ENCODE results near the gene ZMIZ1.

The ZMIZ1 gene

GRCh38 chr10:79208251-79208983, 139.7 kb downstream of the ZMIZ1 start:
- no peak for DNase-seq (ENCODE audit: low spot score)

- DNase-seq (ENCODE audit: low spot score), result no peak
These were observed 140.6 kb downstream of the ZMIZ1 start for GRCh38 chr10:79209340-79209739.

GRCh38 chr10:79209831-79210230, 141.1 kb downstream of the ZMIZ1 start:
- DNase-seq (ENCODE audit: low spot score), result no peak

GRCh38 chr10:79210672-79211071, 141.9 kb downstream of the ZMIZ1 start:
- no peak for DNase-seq (ENCODE audit: low spot score)

- DNase-seq (ENCODE audit: low spot score), result no peak
These were observed 142.8 kb downstream of the ZMIZ1 start for GRCh38 chr10:79211616-79212015.

- DNase-seq (ENCODE audit: low spot score), result no peak
These were observed 146.8 kb downstream of the ZMIZ1 start for GRCh38 chr10:79215531-79215930.

- no peak for DNase-seq (ENCODE audit: low spot score)
These were observed 150.7 kb downstream of the ZMIZ1 start for GRCh38 chr10:79219322-79219957.

- DNase-seq (ENCODE audit: low spot score), result no peak
These were observed 151.5 kb downstream of the ZMIZ1 start for GRCh38 chr10:79220307-79220706.

- no peak for DNase-seq (ENCODE audit: low spot score)
These were observed 152.6 kb downstream of the ZMIZ1 start for GRCh38 chr10:79221110-79222051.

GRCh38 chr10:79222186-79222585, 153.4 kb downstream of the ZMIZ1 start:
- no peak for DNase-seq (ENCODE audit: low spot score)

- no peak for DNase-seq (ENCODE audit: low spot score)
These were observed 154.6 kb downstream of the ZMIZ1 start for GRCh38 chr10:79223091-79224048.

GRCh38 chr10:79224263-79224949, 155.6 kb downstream of the ZMIZ1 start:
- DNase-seq (ENCODE audit: low spot score), result no peak

- DNase-seq (ENCODE audit: low spot score), result no peak
These were observed 156.2 kb downstream of the ZMIZ1 start for GRCh38 chr10:79224992-79225391.

GRCh38 chr10:79226391-79227245, 157.9 kb downstream of the ZMIZ1 start:
- no peak for DNase-seq (ENCODE audit: low spot score)

GRCh38 chr10:79229071-79229541, 160.3 kb downstream of the ZMIZ1 start:
- DNase-seq (ENCODE audit: low spot score), result no peak

- no peak for DNase-seq (ENCODE audit: low spot score)
These were observed 161.1 kb downstream of the ZMIZ1 start for GRCh38 chr10:79229830-79230327.

- no peak for DNase-seq (ENCODE audit: low spot score)
These were observed 161.6 kb downstream of the ZMIZ1 start for GRCh38 chr10:79230328-79230830.

- no peak for DNase-seq (ENCODE audit: low spot score)
These were observed 162.1 kb downstream of the ZMIZ1 start for GRCh38 chr10:79230850-79231249.

- no peak for DNase-seq (ENCODE audit: low spot score)
These were observed 163.1 kb downstream of the ZMIZ1 start for GRCh38 chr10:79231908-79232307.
